ENCODE data around the gene ZNF19.

Gene ZNF19

DNA sequence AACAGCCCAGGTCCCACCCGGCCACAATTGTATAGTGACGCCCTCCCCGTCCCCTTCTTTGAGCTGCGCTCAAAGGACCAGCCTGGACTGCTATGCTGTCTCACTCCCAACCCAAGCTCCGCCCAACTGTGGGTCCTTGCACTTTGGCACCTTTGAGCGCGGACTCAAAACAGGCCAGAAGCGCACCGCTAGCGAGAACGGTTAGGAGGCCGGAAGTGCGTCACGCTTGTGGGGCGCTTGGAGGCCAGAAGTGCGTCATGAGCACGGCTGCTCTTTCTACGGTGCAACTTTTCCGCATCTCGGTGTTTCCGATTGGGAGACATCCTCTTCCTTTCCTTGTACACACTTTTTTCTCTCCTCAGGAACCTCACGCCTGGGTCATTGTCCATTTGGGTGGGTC is at the start of gene ZNF19:
Gene ZNF19, minus strand, starts transcription at position 203 of the 400 bp plus-strand sequence. CDS start 7,210 bp downstream, outside the sequence.
- H3K27ac Mint-ChIP-seq: no peak within 1 kb of the TSS
- intact Hi-C loops (cut with micrococcal nuclease): no loop called here
- no peak within 1 kb of the TSS for H3K4me3 Mint-ChIP-seq
- no peaks in the 10 kb centered on the region for H3K4me1 Mint-ChIP-seq (ENCODE audit: low read depth)
- no peaks in the 10 kb centered on the region for H3K36me3 Mint-ChIP-seq (ENCODE audit: low read depth)
- peaks cover 3% of the 10 kb centered on the region for H3K27me3 Mint-ChIP-seq
- H3K9me3 Mint-ChIP-seq: peaks cover 12% of the 10 kb centered on the region

- peaks cover 11% of the 10 kb centered on the region for H3K27me3 Mint-ChIP-seq
- H3K4me3 Mint-ChIP-seq: no peak overlapping the region
- intact Hi-C loops (cut with micrococcal nuclease): no loop called here
- no peaks in the 10 kb centered on the region for H3K9me3 Mint-ChIP-seq
- no peak overlapping the region for H3K27ac Mint-ChIP-seq
- H3K4me1 Mint-ChIP-seq (ENCODE audit: low read depth): peaks cover 7% of the 10 kb centered on the region
- no peaks in the 10 kb centered on the region for H3K36me3 Mint-ChIP-seq (ENCODE audit: low read depth)
Measured at GRCh38 chr16:71537643-71538042, 48.5 kb upstream of the ZNF19 start.

DNA sequence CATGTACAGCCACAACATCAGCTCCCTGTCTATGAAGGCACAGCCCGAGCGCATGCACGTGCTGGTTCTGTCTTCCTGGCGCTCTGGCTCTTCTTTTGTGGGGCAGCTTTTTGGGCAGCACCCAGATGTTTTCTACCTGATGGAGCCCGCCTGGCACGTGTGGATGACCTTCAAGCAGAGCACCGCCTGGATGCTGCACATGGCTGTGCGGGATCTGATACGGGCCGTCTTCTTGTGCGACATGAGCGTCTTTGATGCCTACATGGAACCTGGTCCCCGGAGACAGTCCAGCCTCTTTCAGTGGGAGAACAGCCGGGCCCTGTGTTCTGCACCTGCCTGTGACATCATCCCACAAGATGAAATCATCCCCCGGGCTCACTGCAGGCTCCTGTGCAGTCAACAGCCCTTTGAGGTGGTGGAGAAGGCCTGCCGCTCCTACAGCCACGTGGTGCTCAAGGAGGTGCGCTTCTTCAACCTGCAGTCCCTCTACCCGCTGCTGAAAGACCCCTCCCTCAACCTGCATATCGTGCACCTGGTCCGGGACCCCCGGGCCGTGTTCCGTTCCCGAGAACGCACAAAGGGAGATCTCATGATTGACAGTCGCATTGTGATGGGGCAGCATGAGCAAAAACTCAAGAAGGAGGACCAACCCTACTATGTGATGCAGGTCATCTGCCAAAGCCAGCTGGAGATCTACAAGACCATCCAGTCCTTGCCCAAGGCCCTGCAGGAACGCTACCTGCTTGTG is 47.8 kb upstream of the ZNF19 start:
- H3K4me1 Mint-ChIP-seq (ENCODE audit: low read depth): no peaks in the 10 kb centered on the region
- no peaks in the 10 kb centered on the region for H3K9me3 Mint-ChIP-seq
- no peak overlapping the region for H3K27ac Mint-ChIP-seq
- H3K27me3 Mint-ChIP-seq: peaks cover 11% of the 10 kb centered on the region
- intact Hi-C loops (cut with micrococcal nuclease): no loop called here
- no peak overlapping the region for H3K4me3 Mint-ChIP-seq
- no peaks in the 10 kb centered on the region for H3K36me3 Mint-ChIP-seq (ENCODE audit: low read depth)

DNA sequence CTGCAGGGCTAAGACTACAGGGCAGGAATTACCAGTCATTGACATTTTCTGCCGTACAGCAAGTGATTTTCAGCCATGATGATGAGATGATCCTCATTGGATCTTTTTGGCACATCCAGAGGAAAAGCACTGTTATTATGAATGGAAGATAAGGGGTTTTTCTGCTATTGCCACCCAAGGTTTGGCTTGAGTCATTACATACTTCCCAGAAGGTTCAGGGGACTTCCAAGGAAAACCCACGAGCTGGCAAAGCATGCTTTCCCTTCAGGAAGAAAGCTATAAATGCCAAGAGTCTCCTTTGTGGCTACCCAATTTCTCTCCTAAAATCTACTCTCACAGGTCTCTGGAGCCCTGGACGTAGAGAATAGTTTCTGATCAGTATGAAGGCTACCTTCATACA is 43.2 kb upstream of the ZNF19 start:
- H3K27ac Mint-ChIP-seq: no peak overlapping the region
- intact Hi-C loops (cut with micrococcal nuclease): no loop called here
- H3K4me3 Mint-ChIP-seq: no peak overlapping the region
- H3K36me3 Mint-ChIP-seq (ENCODE audit: low read depth): no peaks in the 10 kb centered on the region
- H3K9me3 Mint-ChIP-seq: no peaks in the 10 kb centered on the region
- H3K27me3 Mint-ChIP-seq: peaks cover 1% of the 10 kb centered on the region
- no peaks in the 10 kb centered on the region for H3K4me1 Mint-ChIP-seq (ENCODE audit: low read depth)

- intact Hi-C loops (cut with micrococcal nuclease): no loop called here
- no peak overlapping the region for H3K4me3 Mint-ChIP-seq
- no peaks in the 10 kb centered on the region for H3K36me3 Mint-ChIP-seq (ENCODE audit: low read depth)
- peaks cover 9% of the 10 kb centered on the region for H3K4me1 Mint-ChIP-seq (ENCODE audit: low read depth)
- peaks cover 12% of the 10 kb centered on the region for H3K27me3 Mint-ChIP-seq
- no peak overlapping the region for H3K27ac Mint-ChIP-seq
- no peaks in the 10 kb centered on the region for H3K9me3 Mint-ChIP-seq
Measured at GRCh38 chr16:71528863-71529262, 39.7 kb upstream of the ZNF19 start.

GRCh38 chr16:71528257-71528656 is 39.1 kb upstream of the ZNF19 start:
- H3K27ac Mint-ChIP-seq: no peak overlapping the region
- peaks cover 9% of the 10 kb centered on the region for H3K4me1 Mint-ChIP-seq (ENCODE audit: low read depth)
- peaks cover 12% of the 10 kb centered on the region for H3K27me3 Mint-ChIP-seq
- no peaks in the 10 kb centered on the region for H3K9me3 Mint-ChIP-seq
- H3K36me3 Mint-ChIP-seq (ENCODE audit: low read depth): no peaks in the 10 kb centered on the region
- intact Hi-C loops (cut with micrococcal nuclease): no loop called here
- no peak overlapping the region for H3K4me3 Mint-ChIP-seq

DNA sequence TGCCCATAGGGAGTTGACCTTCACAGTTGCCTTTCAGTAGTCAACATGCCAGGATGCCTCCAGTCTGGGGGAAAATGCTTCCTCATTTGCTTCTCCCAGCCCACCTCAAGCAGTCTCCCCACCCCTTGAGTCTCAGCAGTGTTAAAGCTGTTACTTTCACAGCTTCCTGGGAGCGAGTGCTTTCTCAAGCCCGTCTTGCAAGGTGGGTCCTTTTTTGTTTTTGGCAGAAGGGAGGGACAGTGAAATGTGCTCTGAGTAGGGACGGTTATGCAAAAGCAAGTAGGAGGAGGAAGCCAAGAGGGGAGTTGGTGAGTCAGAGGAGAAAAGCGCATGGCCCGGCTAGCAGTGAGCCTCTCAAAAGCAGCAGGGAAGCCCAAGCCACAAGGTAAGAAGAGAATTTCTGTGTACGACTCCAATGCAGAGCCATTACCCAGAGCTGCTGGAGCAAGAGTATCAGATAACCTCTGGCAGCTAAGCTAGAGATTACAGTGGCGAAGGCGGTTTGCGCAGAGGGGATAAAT is 37.0 kb upstream of the ZNF19 start, which contains the start of gene CHST4:
Gene CHST4, plus strand, starts transcription at position 316 of the 521 bp plus-strand sequence. CDS start 10,252 bp downstream, outside the sequence.
- Mint-ChIP-seq H3K4me3 (no peak within 1 kb of the TSS), H3K27ac (no peak within 1 kb of the TSS), H3K4me1 (ENCODE audit: low read depth) (peaks cover 9% of the 10 kb centered on the region), H3K9me3 (no peaks in the 10 kb centered on the region), H3K27me3 (peaks cover 16% of the 10 kb centered on the region), H3K36me3 (ENCODE audit: low read depth) (no peaks in the 10 kb centered on the region)
- intact Hi-C loops (cut with micrococcal nuclease): no loop called here

DNA sequence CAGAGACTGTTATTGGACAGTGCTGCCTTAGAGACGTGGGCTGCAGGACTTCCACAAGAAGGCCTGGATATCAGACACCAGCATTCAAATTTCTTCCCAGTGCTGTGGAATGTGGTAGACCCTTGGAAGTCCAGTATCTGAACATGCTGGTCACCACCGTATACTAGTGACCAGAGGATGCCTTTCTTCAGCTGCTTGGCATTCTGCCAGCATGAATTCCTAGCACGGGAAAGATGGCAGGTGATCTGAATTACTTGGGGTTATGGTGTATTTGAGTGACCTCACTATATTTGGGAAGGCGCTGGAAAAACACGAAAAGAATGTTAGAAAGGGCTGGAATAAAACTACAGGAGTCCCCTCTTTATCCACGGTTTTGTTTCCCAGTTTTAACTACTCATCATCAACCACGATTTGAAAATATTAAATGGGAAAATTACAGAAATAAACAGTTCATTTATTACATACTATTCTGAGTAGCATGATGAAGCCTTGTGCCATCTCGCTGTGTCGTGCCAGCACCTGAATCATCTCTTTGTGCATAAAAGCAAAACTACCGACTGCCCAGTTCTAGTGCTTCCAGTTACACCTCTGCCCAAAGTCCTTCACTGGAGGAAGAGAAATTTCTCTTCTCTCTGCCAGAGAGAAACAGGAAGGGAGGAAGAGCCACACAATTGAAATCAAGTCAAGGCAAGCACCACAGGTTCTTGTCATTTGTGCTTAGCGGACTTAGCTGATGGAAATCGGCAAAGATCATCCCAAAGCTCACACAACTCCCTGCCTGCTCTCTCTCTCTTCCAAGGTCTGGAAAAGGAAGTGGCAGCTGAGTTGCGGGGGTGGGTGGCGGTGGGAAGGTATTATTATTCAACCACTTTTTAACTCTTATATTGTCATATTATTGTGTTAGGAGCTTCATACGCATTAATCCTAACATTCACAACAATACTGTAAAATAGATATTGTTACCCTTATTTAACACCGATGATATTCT is 35.7 kb upstream of the ZNF19 start:
- Mint-ChIP-seq H3K4me1 (ENCODE audit: low read depth) (peaks cover 9% of the 10 kb centered on the region), H3K27me3 (peaks cover 18% of the 10 kb centered on the region), H3K36me3 (ENCODE audit: low read depth) (no peaks in the 10 kb centered on the region), H3K9me3 (no peaks in the 10 kb centered on the region), H3K27ac (no peak overlapping the region), H3K4me3 (no peak overlapping the region)
- intact Hi-C loops (cut with micrococcal nuclease): no loop called here

GRCh38 chr16:71520550-71520949 is 31.4 kb upstream of the ZNF19 start:
- intact Hi-C loops (cut with micrococcal nuclease): no loop called here
- no peak overlapping the region for H3K27ac Mint-ChIP-seq
- H3K4me3 Mint-ChIP-seq: no peak overlapping the region
- H3K27me3 Mint-ChIP-seq: peaks cover 6% of the 10 kb centered on the region
- no peaks in the 10 kb centered on the region for H3K9me3 Mint-ChIP-seq
- no peaks in the 10 kb centered on the region for H3K4me1 Mint-ChIP-seq (ENCODE audit: low read depth)
- no peaks in the 10 kb centered on the region for H3K36me3 Mint-ChIP-seq (ENCODE audit: low read depth)

DNA sequence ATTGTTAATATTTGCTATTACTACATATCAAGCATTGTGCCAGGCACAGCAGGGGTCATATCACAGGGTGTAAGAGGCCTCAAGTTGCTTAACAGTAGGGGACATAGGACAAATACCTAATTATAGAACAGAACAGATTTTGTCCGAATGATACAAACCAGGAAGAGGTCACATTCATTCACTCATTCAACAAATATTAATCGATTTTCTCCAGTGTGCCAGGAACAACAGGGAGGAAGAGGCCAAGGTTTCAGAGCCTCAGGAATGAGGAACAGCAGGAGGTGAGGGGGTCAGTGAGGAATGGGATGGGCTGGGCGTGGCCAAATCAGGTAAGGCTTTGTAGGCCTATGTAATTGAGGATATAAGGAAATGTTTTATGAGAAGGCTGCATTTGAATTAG is 25.9 kb upstream of the ZNF19 start:
- no peaks in the 10 kb centered on the region for H3K27me3 Mint-ChIP-seq
- H3K4me3 Mint-ChIP-seq: no peak overlapping the region
- H3K27ac Mint-ChIP-seq: no peak overlapping the region
- H3K36me3 Mint-ChIP-seq (ENCODE audit: low read depth): no peaks in the 10 kb centered on the region
- H3K4me1 Mint-ChIP-seq (ENCODE audit: low read depth): no peaks in the 10 kb centered on the region
- intact Hi-C loops (cut with micrococcal nuclease): no loop called here
- H3K9me3 Mint-ChIP-seq: no peaks in the 10 kb centered on the region

DNA sequence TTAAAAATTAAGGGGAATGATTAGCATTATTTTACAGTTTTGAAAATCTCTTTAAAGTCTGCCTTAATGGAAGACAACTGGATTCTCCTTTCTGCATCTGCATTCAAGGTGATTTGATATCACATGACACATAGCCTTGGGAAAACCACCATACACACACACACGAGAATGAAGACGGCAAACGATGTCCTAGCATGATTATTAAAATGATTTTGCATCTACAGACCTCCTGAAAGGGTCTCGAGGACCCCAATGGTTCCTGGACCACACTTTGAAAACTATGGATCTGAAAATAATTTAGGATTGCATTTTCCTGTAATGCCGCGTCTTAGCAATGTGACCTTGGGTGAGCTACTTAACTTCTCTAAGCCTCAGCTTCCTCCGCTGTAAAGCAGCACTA is 25.4 kb upstream of the ZNF19 start:
- intact Hi-C loops (cut with micrococcal nuclease): no loop called here
- H3K9me3 Mint-ChIP-seq: no peaks in the 10 kb centered on the region
- H3K27me3 Mint-ChIP-seq: peaks cover under 1% of the 10 kb centered on the region
- H3K4me1 Mint-ChIP-seq (ENCODE audit: low read depth): no peaks in the 10 kb centered on the region
- no peak overlapping the region for H3K27ac Mint-ChIP-seq
- H3K36me3 Mint-ChIP-seq (ENCODE audit: low read depth): no peaks in the 10 kb centered on the region
- H3K4me3 Mint-ChIP-seq: no peak overlapping the region

DNA sequence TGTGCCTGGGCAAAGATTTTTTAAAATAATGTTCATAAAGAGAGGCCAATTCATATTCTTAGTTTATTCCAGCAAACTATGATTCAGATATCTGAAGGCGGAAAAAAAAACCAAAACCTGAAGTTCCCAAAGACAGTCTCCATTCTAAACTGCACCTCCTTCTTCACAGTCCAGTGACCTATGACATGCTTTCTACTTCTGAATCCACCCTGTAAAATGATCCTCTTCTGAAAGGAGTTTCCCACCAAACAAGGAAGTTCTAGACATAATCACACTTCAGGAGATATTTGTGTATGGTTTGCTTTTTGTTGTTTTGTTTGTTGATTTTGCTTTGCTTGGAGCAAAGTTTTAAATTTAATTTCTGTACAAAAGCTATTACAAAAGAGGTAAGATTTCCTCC is 24.2 kb upstream of the ZNF19 start:
- H3K27me3 Mint-ChIP-seq: peaks cover 10% of the 10 kb centered on the region
- intact Hi-C loops (cut with micrococcal nuclease): no loop called here

DNA sequence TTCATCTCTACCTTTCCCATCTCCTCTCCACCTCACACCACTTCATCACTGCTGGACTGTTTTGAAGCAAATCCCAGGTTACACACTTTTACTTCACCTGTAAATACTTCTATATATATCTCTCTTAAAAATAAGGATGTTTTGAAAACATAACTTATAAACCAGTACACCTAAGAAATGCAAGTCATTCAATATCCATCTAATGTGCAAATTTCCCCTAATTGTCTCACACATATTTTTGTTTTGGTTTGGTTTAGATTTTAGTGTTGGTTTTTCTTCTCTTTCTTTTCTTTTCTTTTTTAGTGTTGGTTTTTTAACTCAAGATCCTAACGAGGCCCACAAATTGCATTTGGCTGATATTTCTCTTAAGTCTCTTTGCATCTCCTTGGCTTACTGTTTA is 17.9 kb upstream of the ZNF19 start:
- Mint-ChIP-seq H3K9me3 (no peaks in the 10 kb centered on the region), H3K27me3 (peaks cover 12% of the 10 kb centered on the region), H3K4me3 (no peak overlapping the region), H3K27ac (no peak overlapping the region), H3K4me1 (ENCODE audit: low read depth) (no peaks in the 10 kb centered on the region), H3K36me3 (ENCODE audit: low read depth) (no peaks in the 10 kb centered on the region)
- intact Hi-C loops (cut with micrococcal nuclease): loop anchor here (10.0 kb wide), 1 partner anchor 108 kb away; no protein-coding TSS in a partner anchor

More for the DNA sequence above, 24.2 kb upstream of the ZNF19 start:
- no peaks in the 10 kb centered on the region for H3K9me3 Mint-ChIP-seq
- H3K27ac Mint-ChIP-seq: no peak overlapping the region
- H3K36me3 Mint-ChIP-seq (ENCODE audit: low read depth): no peaks in the 10 kb centered on the region
- no peak overlapping the region for H3K4me3 Mint-ChIP-seq
- no peaks in the 10 kb centered on the region for H3K4me1 Mint-ChIP-seq (ENCODE audit: low read depth)

DNA sequence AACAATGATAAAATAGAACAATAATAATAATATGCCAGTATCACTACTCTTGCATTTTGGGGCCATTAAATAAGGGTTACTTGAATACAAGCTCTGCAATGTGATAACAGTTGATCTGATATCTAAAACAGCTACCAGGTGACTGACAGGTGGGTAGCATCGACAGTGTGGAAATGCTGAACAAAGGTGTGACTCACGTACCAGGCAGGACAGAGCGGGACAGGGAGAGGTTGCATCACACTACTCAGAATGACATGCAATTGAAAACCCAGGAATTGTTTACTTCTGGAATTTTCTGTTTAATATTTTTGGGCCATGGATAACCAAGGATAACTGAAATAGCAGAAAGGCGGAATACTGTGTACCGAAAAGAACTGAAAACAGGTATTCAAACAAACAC is 15.8 kb upstream of the ZNF19 start:
- H3K4me1 Mint-ChIP-seq (ENCODE audit: low read depth): no peaks in the 10 kb centered on the region
- H3K27ac Mint-ChIP-seq: no peak overlapping the region
- H3K36me3 Mint-ChIP-seq (ENCODE audit: low read depth): no peaks in the 10 kb centered on the region
- no peaks in the 10 kb centered on the region for H3K9me3 Mint-ChIP-seq
- no peak overlapping the region for H3K4me3 Mint-ChIP-seq
- intact Hi-C loops (cut with micrococcal nuclease): loop anchor here (10.0 kb wide), 1 partner anchor 110 kb away; no protein-coding TSS in a partner anchor
- peaks cover 12% of the 10 kb centered on the region for H3K27me3 Mint-ChIP-seq

All from dendritic cell treated with granulocyte-macrophage colony-stimulating factor and Interleukin-4, amounts not matched to agents 40 ng/mL and 50 ng/mL, for 4 days (primary cell).